Stimulated activated CD4-positive, alpha-beta T cell treated with anti-CD3 and anti-CD28 coated beads, Interleukin-12 subunit alpha, Interleukin-12 subunit beta, amount 100 ng/mL, for 4 hours (primary cell): ENCODE results near the gene ZNF630.
"Not testable (repeated sequence)": the region's sequence is repeated elsewhere in the genome, so short reads cannot be mapped to it uniquely, and the experiment has no call there.

ENCODE experiments used
- DNase-seq: peaks from one replicate; pipeline ENCODE4 v3.0.0-alpha.2; 2020

ZNF630 gene

DNA sequence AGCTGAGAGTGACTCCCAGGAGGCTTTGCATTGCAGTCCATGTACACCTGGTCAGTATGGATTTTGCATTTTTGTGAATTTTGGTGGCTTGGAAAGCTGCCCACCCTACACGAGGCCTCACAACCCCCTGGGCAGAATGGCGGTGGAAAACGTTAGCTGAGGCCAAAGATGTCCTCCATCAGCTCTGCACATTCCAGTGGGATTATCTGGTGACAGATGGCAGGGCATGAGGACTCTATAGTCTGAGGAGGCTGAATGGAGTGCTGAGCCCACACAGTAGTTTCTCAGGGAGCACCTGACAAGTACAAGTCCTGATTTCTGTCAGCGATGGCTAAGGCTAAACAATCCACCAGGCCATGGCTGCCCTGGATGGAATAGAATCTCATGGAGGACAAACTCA lies 43.9 kb downstream of the ZNF630 start:
- DNase-seq, result not testable (repeated sequence)

GRCh38 chrX:48025561-48025960 lies 45.9 kb downstream of the ZNF630 start:
- DNase-seq, result peak; percentile 16

GRCh38 chrX:48022738-48023137 lies 48.7 kb downstream of the ZNF630 start:
- DNase-seq, result no peak

GRCh38 chrX:48022100-48022499 lies 49.3 kb downstream of the ZNF630 start:
- DNase-seq, result no peak

GRCh38 chrX:48021026-48021900 lies 50.2 kb downstream of the ZNF630 start:
- peak; percentile 71 for DNase-seq

DNA sequence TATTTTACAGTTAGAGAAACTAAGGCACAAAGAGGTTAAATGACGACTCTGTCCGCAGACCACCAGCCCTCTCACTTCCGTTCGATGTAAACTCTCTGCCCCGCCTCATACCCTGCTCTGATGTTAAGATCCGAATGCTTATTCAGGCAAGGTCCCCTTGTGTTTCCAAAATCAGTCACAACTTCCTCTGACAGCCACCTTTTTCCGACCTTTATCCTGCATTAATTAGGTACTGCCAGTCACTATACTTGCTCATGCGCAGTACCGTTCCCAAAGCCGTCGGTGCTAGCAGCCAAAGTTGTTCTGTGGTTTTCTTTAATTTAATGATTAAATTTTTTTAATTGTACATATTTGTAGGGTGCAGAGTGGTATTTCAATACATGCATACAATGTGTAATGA lies 51.0 kb downstream of the ZNF630 start:
- peak; percentile 8 for DNase-seq

DNA sequence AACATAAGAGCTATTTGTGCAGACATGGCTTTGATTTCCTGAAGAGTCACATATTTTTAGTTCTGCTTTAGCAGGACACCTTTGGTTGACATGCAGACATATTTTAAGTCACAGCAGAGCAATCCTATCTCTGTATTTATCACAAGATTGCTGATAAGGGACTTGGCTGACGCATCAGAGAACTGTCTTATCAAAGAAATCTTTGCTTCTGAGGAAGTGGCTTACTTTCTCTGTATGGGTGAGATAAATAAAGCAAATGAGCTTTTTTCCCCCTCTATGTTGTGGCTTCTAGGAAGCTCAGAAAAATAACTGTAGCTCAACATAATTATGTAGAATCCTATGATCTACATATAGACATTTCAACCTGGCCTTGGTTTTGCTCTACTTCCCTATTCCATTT lies 51.5 kb downstream of the ZNF630 start:
- not testable (repeated sequence) for DNase-seq

GRCh38 chrX:48016583-48017310 lies 54.7 kb downstream of the ZNF630 start:
- not testable (repeated sequence) for DNase-seq

GRCh38 chrX:48009445-48009960 lies 61.9 kb downstream of the ZNF630 start:
- DNase-seq, result not testable (repeated sequence)
